ENCODE results near the gene EZR.
A peak's percentile ranks its signal among the peaks of the same experiment; 100 is the strongest.

EZR gene

DNA sequence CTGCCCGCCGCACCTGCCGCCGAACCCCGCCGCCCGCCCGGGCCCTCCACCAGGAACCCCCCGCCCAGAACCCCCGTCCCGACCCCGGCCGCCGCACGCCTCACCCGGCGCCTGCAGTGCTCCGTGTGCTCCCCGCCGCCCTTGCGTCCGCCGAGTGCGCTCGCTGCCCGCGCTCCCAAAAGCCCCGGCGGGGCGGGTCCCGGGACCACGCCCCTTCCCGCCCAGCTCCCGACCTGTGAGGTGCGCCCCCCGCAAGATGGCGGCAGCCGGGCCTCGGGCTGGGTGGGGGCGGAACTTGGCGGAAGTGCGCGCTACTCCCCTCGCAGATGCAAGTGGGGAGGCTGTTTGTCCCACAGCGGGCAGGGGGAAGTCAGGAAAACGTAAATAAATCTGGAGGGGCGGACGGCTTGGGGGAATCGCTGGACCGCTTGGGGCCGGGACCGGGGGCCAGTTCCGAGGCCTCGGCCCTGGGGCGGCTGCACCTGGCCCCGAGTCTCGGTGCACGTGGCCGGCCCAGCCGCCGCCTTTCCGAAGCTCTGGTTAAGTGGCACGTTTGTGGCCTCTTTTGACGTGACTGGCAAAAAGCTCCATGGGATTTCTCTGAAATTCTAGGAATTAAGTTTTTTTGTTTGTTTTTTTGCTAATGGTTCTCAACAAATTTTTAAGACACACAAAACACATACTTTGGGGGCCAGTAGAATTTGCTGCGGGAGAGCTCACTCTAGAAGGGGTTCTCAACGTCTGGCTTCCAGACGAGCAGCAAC, at the start of gene EZR:
Gene EZR (minus strand): TSS at position 156 of the 764 bp plus-strand sequence. CDS start 1,275 bp downstream, outside the sequence.
- no peak for TF ChIP-seq CTCF (IDR thresholded peaks at IDR 0.05; ENCODE audit: low read depth, low read length)
- H3K4me3 ChIP-seq (ENCODE audit: low read depth, low read length) = peak within 1 kb of the TSS; percentile 80

DNA sequence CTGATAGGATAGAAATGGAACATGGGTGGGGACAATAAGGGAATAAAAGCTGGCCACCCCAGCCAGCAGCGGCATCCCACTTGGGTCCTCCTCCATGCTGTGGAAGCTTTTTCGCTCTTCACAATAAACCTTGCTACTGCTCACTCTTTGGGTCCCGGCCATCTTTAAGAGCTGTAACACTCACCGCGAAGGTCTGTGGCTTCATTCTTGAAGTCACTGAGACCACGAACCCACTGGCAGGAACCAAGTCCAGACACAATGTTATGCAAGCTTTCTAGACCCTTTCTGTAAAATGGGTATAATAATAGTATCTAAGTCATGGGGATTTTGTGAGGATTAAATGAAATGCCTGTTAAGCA, 48.9 kb upstream of the EZR start:
- H3K4me3 ChIP-seq (ENCODE audit: low read depth, low read length) = no peak overlapping the region

DNA sequence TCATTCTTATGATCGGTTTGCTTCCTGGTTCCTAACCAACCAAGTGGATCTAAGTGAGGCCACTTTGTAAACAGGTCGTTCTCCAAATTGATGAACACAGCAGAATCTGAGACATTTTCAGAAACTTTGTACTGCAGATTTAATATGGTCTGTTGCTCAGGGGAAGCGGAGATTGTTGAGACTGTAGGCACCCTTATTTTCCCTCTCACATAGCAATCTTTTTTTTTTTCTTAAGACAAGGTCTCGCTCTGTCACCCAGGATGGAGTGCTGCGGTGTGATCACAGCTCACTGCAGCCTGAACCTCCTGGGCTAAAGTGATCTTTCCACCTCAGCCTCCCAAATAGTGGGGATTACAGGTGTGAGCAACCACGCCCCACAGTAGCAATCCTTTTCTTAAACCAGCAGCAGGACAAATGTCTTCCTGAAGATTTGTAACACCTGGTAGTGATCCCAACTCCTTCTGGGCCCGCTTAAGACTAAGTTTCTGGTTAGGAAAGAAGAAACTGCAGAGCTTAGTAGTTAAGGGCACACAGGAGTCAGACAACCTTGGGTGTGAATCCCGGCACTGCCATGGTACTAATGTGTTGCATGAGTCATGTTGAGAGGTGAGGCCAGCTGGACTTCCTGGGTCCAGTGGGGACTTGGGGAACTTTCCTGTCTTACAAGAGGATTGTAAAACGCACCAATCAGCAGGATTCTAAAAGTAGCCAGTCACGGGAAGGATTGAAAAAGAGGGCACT, 48.4 kb upstream of the EZR start:
- no peak overlapping the region for H3K4me3 ChIP-seq (ENCODE audit: low read depth, low read length)
- TF ChIP-seq CTCF (IDR thresholded peaks at IDR 0.05; ENCODE audit: low read depth, low read length) = no peak

More for the DNA sequence above, 48.9 kb upstream of the EZR start:
- TF ChIP-seq CTCF (IDR thresholded peaks at IDR 0.05; ENCODE audit: low read depth, low read length) = no peak

GRCh38 chr6:158865769-158866168, 46.6 kb upstream of the EZR start:
- H3K4me3 ChIP-seq (ENCODE audit: low read depth, low read length) = no peak overlapping the region
- TF ChIP-seq CTCF (IDR thresholded peaks at IDR 0.05; ENCODE audit: low read depth, low read length) = no peak

DNA sequence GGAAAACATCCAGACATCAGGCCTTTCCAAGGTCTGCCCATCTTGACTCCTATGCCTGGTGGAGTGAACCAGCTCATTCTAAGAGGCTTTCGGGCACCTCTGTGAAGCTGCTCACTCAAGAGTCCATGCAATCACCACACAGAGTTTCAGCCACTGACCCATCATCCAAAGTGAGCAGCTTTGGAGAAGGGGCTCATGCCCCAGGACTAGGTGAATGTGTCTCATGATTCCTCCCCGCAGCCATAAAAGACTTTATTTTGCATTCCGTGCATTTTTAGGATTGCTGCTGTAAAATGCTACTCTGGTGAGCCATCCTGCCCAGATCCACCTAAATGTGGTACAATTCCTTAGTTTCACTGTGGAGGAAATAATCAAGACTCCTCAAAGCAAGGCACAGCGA, 44.5 kb upstream of the EZR start:
- no peak for TF ChIP-seq CTCF (IDR thresholded peaks at IDR 0.05; ENCODE audit: low read depth, low read length)

GRCh38 chr6:158861686-158862381, 42.7 kb upstream of the EZR start:
- no peak overlapping the region for H3K4me3 ChIP-seq (ENCODE audit: low read depth, low read length)
- TF ChIP-seq CTCF (IDR thresholded peaks at IDR 0.05; ENCODE audit: low read depth, low read length) = no peak

More for the DNA sequence above, 44.5 kb upstream of the EZR start:
- H3K4me3 ChIP-seq (ENCODE audit: low read depth, low read length) = no peak overlapping the region

Data from WI38 (cell line).